Effector memory CD4-positive, alpha-beta T cell (primary cell): ENCODE data around the gene SLC6A6.

Source experiments
- DNase-seq, 3 donors: peaks; one replicate each; pipeline ENCODE4 v3.0.0-alpha.2; 2020
- H3K27ac ChIP-seq: 2 replicates; pipeline ENCODE4 v1.7.0; 2013; ENCODE audit warnings: mild to moderate bottlenecking, low read length, moderate library complexity; ENCODE audit not compliant: insufficient read depth, poor library complexity, severe bottlenecking
- H3K27me3 ChIP-seq: replicated peaks from 2 replicates; pipeline ENCODE4 v1.7.0; 2013; ENCODE audit warnings: mild to moderate bottlenecking, low read length; ENCODE audit not compliant: insufficient read depth, control insufficient read depth, poor library complexity, severe bottlenecking
- H3K36me3 ChIP-seq: 2 replicates; pipeline ENCODE4 v1.7.0; 2013; ENCODE audit warnings: mild to moderate bottlenecking, low read length, moderate library complexity; ENCODE audit not compliant: control insufficient read depth, insufficient read depth
- H3K4me1 ChIP-seq: 2 replicates; pipeline ENCODE4 v1.7.0; 2013; ENCODE audit warnings: low read length, mild to moderate bottlenecking; ENCODE audit not compliant: control insufficient read depth, insufficient read depth, poor library complexity, severe bottlenecking
- H3K4me3 ChIP-seq: 2 replicates; pipeline ENCODE4 v1.7.0; 2013; ENCODE audit warnings: low read length, low read depth, mild to moderate bottlenecking; ENCODE audit not compliant: insufficient read depth, poor library complexity, severe bottlenecking
- H3K9me3 ChIP-seq: 2 replicates; pipeline ENCODE4 v1.7.0; 2013; ENCODE audit warnings: mild to moderate bottlenecking, low read length, moderate library complexity; ENCODE audit not compliant: control insufficient read depth

The SLC6A6 gene

GRCh38 chr3:14440531-14441239 lies 38.3 kb downstream of the SLC6A6 start:
- Histone ChIP-seq H3K27me3 (no peaks in the 10 kb centered on the region), H3K36me3 (peaks cover 18% of the 10 kb centered on the region), H3K27ac (no peak overlapping the region), H3K4me1 (no peaks in the 10 kb centered on the region), H3K9me3 (no peaks in the 10 kb centered on the region), H3K4me3 (no peak overlapping the region)
- no peak for DNase-seq

DNA sequence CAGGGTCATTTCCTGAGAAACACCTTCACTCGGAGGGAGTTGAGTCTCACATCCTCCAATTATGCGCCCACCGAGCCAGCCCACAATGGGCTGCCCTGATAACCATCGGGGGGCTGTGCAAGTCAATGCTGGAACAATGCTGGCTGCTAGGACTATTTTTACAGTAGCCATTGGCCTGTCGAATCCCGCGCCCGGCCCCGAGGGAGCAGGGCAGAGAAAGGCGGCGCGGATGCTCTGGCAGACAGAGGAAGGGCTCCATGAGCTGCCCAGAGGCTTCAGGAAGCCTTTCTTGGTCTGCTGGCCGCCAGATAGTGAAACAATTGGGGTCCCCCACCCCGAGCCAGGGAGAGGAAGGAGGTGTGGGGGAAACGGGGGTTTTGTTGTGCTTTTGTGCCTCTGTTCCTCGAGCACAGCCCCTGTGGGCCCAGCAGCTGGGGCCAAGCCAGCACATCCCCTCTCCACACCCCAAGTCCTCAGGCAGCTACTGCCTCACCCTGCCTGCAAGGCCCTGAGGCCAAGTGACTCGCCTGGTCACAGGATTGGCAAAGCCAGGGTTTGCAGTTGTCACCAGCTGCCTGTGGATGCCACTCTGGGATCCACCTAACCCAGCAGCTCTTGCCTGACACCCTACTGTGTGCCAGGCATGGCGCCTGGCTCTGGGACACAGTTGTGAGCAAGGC lies 39.0 kb downstream of the SLC6A6 start:
- Histone ChIP-seq H3K4me1 (no peaks in the 10 kb centered on the region), H3K27me3 (no peaks in the 10 kb centered on the region), H3K36me3 (peaks cover 25% of the 10 kb centered on the region), H3K9me3 (no peaks in the 10 kb centered on the region), H3K4me3 (no peak overlapping the region), H3K27ac (no peak overlapping the region)
- DNase-seq = no peak

DNA sequence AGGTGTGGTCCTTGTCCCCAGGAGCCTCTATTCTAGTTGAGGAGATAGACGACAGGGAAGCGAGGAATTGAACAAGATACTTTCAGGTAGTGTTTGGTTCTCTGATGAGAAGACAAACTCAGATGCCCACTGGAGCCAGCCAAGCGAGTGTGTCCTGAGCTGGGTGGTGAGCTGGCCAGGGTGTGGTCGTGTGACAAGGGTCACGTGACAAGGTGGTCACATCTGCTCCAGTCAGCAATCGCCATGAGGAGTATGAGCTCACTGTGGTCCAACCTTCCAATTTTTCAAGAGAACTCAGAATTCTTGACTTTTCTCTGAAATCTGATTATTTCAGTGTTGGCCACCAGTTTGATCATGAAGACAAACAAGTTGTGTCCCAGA lies 39.5 kb downstream of the SLC6A6 start:
- DNase-seq = no peak
- peaks cover 30% of the 10 kb centered on the region for H3K36me3 ChIP-seq

DNA sequence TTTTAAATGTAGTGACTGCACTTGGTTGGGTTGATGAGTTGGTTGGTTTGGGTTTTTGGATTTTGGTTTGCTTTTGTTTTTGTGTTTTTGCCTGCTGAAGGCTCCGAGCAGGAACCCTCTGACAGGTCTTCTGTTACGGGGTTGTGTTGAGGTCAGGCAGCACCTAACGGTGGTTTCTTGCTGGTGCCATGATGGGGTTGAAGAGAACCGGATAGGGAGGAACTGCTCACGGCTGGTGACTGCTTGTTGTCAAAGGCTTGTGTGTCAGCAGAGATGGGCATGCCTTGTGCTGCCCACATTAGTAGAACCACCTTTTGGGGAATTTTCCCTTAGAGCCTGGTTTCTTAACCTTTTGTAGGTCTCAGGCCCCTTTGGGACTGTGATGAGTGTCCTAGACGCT lies 42.0 kb downstream of the SLC6A6 start:
- DNase-seq = no peak
- H3K9me3 ChIP-seq = no peaks in the 10 kb centered on the region
- H3K4me1 ChIP-seq = no peaks in the 10 kb centered on the region
- H3K4me3 ChIP-seq = no peak overlapping the region
- peaks cover 46% of the 10 kb centered on the region for H3K36me3 ChIP-seq
- no peaks in the 10 kb centered on the region for H3K27me3 ChIP-seq
- H3K27ac ChIP-seq = no peak overlapping the region

More for the DNA sequence above, 39.5 kb downstream of the SLC6A6 start:
- Histone ChIP-seq H3K4me3 (no peak overlapping the region), H3K9me3 (no peaks in the 10 kb centered on the region), H3K4me1 (no peaks in the 10 kb centered on the region), H3K27me3 (no peaks in the 10 kb centered on the region), H3K27ac (no peak overlapping the region)

DNA sequence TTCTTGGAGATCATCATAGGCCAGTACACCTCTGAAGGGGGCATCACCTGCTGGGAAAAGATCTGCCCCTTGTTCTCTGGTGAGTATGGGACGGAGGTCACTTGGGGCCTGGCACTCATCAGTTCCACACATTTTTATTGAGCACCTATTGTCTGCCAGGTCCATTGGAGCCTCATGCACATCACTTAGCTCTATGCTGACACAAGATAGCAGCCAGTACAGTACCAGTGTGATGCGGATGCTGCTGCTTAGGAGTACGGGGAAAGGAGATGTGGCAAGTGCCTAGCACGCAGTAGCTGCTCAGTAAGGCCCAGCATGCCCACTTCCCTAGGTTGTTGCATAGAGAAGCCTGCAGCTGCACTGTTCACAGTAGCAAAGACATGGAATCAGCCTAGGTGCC lies 43.4 kb downstream of the SLC6A6 start:
- H3K27ac ChIP-seq = no peak overlapping the region
- no peaks in the 10 kb centered on the region for H3K27me3 ChIP-seq
- no peak for DNase-seq
- H3K36me3 ChIP-seq = peaks cover 55% of the 10 kb centered on the region
- no peaks in the 10 kb centered on the region for H3K4me1 ChIP-seq
- no peaks in the 10 kb centered on the region for H3K9me3 ChIP-seq
- H3K4me3 ChIP-seq = no peak overlapping the region

DNA sequence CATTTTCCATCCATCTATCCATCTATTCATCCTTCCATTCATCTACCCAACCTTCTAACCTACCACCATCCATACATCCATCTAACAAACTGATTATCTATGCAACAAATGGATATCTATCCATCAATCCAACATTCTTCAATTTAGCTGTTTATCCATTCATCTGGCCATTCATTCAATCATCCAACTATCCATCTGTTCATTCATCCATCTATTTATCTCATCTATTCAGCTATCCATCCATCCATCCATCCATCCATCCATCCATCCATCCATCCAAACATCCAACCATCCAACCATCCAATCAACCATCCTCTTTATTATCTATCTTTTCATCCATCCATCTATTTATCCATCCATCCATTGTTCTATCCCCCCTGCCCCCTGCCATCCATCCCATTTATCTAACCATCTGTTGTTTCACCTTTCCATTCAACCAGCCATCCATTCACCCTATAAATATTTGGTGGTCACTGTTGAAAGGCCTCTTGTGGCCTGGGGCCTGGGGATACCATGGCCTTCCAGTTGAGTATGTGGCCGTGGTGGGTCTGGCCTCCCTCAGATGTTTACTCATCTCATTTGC lies 44.7 kb downstream of the SLC6A6 start:
- Histone ChIP-seq H3K27ac (no peak overlapping the region), H3K9me3 (no peaks in the 10 kb centered on the region), H3K4me1 (no peaks in the 10 kb centered on the region), H3K4me3 (no peak overlapping the region), H3K27me3 (no peaks in the 10 kb centered on the region), H3K36me3 (peaks cover 67% of the 10 kb centered on the region)
- DNase-seq = no peak

DNA sequence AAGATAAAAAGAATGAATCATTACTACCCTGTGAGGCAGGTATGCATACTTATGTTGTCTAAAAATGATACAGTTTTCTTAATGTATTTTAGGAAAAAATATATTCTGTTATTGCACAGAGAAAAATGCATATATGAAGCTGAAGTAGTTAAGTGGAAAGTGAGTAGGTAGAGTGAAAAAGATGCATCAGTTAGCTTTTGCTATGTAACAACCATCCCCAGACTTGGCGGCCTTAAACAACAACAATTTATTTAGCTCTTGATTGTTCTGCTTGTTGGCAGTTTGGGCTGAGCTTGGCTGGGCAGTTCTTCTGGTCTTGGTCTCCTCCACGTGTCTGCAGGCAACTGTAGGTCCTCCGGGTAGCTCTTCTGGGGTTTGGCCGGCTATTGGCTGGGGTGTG lies 45.7 kb downstream of the SLC6A6 start:
- no peaks in the 10 kb centered on the region for H3K4me1 ChIP-seq
- H3K9me3 ChIP-seq = no peaks in the 10 kb centered on the region
- DNase-seq = no peak
- H3K4me3 ChIP-seq = no peak overlapping the region
- H3K27ac ChIP-seq = no peak overlapping the region
- no peaks in the 10 kb centered on the region for H3K27me3 ChIP-seq
- peaks cover 77% of the 10 kb centered on the region for H3K36me3 ChIP-seq

DNA sequence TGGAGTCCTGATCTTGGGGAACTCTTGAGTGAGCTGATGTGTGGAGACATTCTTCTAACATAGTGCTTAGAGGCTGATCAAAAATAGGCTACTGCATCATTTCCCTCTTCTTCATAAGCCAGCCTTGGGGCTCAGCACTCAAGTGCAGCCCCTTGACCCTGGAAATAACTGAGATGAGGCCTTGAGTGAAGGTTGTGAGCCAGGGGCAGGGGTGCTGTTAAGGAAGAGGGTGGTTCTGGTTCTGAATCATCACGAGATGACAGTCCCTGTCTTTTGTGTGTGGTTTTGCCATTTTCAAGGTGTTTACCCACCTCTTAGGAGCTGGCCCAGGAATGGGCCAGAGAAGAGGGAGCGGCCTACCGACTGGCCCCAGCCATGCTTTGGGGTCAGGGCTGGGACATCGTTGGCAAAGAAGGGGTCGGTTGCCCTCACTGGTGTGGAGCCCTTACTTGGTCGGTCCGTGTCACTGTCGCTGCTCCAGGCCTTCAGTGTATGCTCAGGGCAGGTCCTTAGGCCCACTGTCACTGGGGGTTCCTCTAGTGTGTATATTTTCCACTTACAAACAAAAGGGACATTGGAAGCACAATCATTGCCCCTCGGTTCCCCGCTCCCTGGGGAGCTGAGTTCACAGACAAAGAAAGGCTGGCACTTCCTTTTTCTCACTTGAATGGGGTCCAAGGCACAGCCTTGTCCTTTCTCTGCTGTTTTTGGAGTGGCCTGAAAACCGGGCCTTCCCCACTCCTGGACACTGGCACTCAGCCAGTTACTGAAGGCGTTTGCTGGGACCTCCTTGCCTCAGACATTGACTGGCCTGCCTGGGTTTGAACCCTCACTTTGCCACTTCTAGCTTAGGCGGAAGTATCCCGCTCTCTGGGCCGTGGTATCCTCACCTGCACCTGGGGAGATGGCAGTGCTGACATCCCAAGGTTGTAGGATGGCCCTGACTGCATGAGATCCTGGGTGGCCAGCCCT lies 46.6 kb downstream of the SLC6A6 start:
- H3K36me3 ChIP-seq = peaks cover 72% of the 10 kb centered on the region
- H3K9me3 ChIP-seq = no peaks in the 10 kb centered on the region
- no peak for DNase-seq
- no peak overlapping the region for H3K4me3 ChIP-seq
- no peaks in the 10 kb centered on the region for H3K27me3 ChIP-seq
- no peak overlapping the region for H3K27ac ChIP-seq
- no peaks in the 10 kb centered on the region for H3K4me1 ChIP-seq

DNA sequence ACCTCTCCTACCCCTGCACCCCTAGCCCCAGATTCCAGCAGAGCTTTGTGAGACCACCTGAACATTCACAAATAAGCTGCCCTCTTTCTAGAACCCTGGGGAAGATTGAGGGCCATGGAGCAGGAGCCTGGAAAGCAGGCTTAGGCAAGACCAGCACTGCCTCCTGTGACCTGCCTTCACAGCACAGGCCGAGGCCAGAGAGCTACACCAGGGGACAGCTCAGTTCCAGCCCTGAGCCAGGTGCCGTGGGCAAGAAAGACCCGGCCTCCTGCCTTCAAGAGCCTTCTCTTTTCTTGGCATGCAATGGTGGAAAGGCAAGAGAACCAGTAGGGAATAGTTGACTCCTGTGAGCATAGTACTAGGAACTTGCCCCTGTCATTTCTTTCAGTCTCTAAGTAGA lies 48.1 kb downstream of the SLC6A6 start:
- DNase-seq = no peak
- peaks cover 64% of the 10 kb centered on the region for H3K36me3 ChIP-seq
- no peaks in the 10 kb centered on the region for H3K27me3 ChIP-seq

More for the DNA sequence above, 48.1 kb downstream of the SLC6A6 start:
- no peaks in the 10 kb centered on the region for H3K9me3 ChIP-seq
- H3K4me1 ChIP-seq = no peaks in the 10 kb centered on the region
- no peak overlapping the region for H3K4me3 ChIP-seq
- no peak overlapping the region for H3K27ac ChIP-seq
